DMS153 treated with DMSO at 0.1 percent for 48 hours (cell line): ENCODE data around the gene HIPK2.

ENCODE experiments used
- DNase-seq: peaks from one replicate; lab custom pipeline; 2025; ENCODE audit not compliant: unreplicated experiment; lab: John Stamatoyannopoulos, UW

Gene HIPK2

DNA sequence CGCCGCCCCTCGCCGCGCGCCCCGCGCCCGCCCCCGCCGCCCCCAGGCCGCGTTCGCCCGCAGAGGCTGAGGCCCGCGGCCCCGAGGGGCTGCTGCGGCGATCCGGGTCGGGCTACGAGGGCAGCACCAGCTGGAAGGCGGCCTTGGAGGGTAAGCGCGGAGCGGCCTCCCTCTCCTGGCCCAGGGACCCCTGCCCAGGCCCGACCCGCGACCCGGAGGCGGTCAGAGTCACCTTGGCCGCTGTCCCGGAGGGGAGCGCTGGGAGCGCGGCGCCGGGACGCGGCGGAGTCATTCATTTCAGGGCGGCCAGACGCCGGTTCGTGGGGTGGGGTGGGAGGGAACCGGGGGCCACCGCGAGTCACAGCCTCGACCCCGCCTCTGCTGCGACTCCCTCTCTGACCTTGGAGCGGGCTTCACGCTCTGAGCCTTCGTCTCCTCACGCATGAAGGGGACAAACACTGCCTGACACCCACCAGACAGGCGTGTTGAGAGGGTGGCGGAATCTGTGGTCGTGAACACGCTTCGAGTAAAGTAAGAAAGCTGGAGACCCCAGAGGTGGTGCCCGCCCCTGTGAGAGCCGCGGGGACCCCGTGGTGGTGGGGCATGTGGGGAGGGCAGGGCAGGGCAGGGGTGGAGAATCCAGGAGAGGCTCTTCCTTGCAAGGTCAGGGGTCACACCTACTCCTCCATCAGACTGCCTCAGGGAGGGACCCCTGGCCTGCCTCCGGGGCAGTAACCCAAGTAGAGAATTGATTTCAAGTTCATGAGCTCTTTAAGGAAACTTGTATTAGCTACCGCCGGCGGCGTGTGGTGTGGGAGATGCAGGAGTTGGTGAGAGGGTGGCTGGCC is 253.6 kb downstream of the HIPK2 start:
- DNase-seq, result no peak

DNA sequence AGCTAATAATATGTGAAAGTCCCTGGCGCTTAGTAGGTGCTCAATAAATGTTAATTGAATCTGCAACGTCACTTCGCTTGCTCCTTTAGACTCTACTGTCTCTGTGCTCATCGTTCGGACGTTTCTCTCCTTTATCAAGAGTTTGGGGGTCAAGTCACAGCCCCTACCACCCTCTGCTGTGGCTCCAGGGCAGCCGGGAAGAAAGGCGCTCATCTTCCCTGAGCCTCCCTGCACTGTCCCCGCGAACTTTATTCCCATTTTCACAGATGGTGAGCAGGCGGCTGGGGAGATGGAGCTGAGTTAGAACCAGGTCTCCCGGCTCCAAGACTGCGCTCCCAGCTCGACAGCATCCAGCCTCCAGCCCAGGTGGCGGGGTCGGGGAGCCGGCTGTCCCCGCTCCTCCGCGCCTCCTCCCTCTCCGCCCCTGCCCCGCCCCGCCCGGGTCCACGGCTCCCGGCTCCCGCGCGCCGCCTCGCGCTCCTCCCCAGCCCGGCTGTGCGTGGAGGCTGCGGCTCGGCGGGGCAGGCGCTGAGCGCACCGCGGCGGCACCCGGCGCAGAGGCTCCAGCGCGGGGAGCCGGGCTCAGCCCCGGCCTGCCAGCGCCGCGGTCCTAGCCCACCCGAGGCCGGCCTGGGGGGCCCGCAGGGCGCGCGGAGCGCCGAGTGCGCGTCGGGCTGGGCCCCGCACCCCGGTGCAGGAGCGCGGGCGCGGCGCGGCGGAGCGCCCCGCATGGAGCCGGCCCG is 254.4 kb downstream of the HIPK2 start, which contains the start of gene CLEC2L:
TSS of gene CLEC2L (plus strand) at position 487 of the 743 bp plus-strand sequence. CDS start at position 730, 243 bp downstream.
- DNase-seq, result no peak

DNA sequence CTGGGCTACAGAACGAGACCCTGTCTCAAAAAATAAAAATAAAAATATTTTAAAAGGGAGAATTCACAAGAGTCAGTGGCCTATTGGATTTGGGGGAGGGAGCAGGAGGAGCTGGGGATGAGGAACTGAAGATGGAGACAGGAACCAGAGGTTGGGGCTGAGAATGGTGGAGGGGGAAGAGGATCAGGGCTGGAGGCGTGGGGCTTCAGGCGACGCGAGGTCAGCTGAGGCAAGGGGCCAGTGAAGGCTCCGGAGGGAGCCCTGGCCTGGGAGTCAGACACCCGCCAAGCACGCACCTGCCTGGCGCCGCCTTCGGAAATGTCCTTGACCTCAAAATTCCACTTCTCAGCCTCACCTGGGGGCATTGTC is 255.0 kb downstream of the HIPK2 start:
- no peak for DNase-seq

DNA sequence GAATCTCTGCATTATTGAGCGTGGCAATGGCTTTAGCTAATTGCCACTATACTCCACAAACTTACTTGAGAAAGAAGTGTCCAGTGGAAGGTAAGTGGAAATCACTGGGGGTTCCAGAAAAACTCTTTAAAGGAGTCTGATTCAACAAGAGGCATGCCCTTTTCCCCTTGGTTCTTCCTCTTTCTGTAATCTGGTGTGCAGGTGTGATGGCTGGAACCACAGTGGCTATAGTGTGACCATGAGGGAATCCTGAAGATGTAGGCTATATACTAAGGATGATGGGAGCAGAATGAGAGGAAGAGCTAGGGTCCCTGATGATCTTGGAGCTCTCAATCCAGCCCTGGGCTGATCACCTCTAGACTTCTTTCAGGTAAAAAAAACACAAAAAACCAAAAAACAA is 256.4 kb downstream of the HIPK2 start:
- DNase-seq, result no peak

- DNase-seq, result no peak
These were observed 262.5 kb downstream of the HIPK2 start for GRCh38 chr7:139515266-139515665.
